Omental fat pad (tissue), 4 donors: ENCODE data around the gene SLC5A11. TPM values are rescaled to one million over a fixed set of nuclear protein-coding genes. Genes with fewer than 3 reads are reported as not detected.

Experiments used
- ATAC-seq: fragments of 150-250 bp; one replicate; pipeline ENCODE4 v1.9.1; 2016; ENCODE audit warnings: mild to moderate bottlenecking, moderate library complexity; ENCODE audit not compliant: low FRiP score
- DNase-seq: peaks from one replicate; pipeline ENCODE4 v3.0.0-alpha.2; 2019; ENCODE audit warnings: low spot score
- total RNA-seq, 4 donors: library from RNA; depleted of rRNA; stranded (reverse); fragments of >200 nt; gene quantifications; one replicate each; pipeline ENCODE4 v1.1.0, GENCODE V29; 2016
- TF ChIP-seq, protein P1 (sequence below), 3 donors: fragments of 450-650 bp; IDR thresholded peaks; one replicate each; pipeline ENCODE4 v1.5.1; 2016 to 2017; ENCODE audit warnings: antibody characterized with exemption in 3 of 3, mild to moderate bottlenecking in 3 of 3, moderate library complexity in 2 of 3

Gene SLC5A11
- total RNA-seq, 4 donors from 2014 or later: 0.12 to 0.32 (median 0.28) TPM; not detected in 1

DNA sequence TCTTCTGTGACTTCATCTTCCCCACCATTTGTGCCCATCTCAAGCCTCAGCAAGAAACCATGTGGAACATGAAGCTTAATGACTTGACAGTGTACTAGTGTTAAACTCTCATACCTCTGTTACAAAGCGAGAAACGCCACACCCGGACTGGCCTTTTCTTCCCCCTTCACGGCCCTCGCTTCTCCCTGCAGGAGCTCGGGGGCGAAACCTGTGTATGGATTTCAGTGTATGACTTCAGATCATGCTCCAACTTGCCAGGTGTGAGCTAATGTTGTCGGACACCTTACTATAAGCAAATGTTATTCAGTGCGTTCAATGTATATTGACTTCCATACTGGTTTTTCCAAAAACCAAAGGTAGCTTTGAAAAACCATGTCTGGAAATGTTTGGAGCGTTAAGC, 20.1 kb upstream of the SLC5A11 start:
- TF ChIP-seq, protein P1, sequence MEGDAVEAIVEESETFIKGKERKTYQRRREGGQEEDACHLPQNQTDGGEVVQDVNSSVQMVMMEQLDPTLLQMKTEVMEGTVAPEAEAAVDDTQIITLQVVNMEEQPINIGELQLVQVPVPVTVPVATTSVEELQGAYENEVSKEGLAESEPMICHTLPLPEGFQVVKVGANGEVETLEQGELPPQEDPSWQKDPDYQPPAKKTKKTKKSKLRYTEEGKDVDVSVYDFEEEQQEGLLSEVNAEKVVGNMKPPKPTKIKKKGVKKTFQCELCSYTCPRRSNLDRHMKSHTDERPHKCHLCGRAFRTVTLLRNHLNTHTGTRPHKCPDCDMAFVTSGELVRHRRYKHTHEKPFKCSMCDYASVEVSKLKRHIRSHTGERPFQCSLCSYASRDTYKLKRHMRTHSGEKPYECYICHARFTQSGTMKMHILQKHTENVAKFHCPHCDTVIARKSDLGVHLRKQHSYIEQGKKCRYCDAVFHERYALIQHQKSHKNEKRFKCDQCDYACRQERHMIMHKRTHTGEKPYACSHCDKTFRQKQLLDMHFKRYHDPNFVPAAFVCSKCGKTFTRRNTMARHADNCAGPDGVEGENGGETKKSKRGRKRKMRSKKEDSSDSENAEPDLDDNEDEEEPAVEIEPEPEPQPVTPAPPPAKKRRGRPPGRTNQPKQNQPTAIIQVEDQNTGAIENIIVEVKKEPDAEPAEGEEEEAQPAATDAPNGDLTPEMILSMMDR (IDR thresholded peaks at IDR 0.05): no peak
- no peak for ATAC-seq

DNA sequence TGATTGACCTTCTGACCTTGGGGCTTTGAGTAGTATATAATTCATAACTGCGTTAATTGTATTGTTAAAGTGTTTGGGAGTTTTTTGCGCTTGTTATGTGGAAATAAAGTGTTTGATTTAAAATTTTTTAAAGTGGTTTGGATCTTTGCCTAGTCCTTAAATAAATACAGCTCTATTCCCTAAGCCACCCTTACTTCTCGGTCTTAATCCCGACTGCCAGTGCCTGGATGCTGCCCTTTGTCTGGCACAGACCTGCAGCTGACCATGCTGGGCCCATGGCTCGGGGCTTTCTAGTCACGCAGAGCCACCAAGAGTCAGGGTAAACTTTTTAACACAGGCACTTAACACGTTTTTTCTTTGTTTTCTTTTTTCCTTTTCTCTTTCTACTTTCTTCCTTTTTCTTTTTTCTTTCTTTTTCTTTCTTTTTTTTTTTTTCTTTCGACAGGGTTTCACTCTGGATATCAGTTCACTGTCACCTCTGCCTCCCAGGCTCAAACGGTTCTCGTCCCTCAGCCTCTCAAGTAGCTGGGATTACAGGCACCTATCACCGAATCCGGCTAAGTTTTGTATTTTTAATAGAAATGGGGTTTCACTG, 19.6 kb upstream of the SLC5A11 start:
- no peak for ATAC-seq
- no peak for DNase-seq
- TF ChIP-seq, protein P1 (IDR thresholded peaks at IDR 0.05): no peak

More for the DNA sequence above, 20.1 kb upstream of the SLC5A11 start:
- DNase-seq: no peak

DNA sequence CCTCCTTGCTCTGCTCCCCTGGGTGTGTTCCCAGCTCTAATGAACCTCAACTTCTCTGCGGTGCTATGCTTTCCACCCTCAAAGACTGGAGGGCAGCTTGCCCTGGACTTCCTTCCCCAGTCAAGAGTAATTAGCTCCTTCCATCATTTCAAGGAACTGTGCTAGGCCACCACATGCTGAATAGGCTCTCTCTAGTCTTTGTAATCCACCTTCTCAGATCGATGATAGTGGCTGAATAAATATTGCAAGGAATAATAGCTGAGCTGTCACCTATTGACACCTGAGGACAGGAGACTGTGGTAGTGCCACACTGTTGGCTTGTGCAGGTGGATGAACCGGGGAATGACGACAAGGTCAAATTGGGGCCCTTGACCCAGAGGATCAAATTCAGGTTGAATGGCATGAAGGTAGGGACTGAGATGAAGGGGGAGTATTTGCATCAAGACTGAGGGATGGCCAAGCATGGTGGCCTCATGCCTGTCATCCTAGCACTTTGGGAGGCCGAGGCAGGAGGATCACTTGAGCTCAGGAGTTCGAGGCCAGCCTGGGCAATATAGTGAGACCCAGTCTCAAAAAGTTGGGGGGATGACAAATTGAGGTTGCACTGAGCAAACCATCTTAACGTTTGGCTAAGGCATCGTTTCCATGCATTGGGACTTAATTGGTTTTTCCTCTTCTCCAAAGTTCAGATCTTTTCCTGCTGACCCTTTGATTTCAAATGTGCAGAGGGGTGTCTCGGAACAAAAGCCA, 18.8 kb upstream of the SLC5A11 start:
- DNase-seq (no peak), ATAC-seq (no peak)

DNA sequence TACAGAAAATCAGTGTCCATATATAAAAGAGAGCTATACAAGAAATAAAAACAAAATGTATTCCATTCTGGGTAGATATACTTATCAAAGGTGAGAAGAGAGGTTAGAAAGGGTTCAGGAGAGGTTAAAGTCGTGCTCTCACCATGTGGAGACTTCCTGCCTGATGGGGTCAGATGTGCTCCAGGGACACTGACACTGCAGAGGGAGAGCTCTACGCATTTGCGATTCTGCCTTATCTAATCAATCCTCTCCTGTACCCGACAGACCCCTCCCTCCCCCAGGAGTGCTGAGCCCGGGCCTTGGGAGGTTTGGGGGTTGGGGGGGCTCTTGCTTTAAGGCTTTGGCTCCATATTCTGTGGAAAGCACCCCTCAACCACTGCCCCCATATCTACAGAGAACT, 16.6 kb upstream of the SLC5A11 start:
- DNase-seq (no peak), ATAC-seq (no peak)
- TF ChIP-seq, protein P1 (IDR thresholded peaks at IDR 0.05): no peak

More for the DNA sequence above, 18.8 kb upstream of the SLC5A11 start:
- TF ChIP-seq, protein P1 (IDR thresholded peaks at IDR 0.05): no peak

DNA sequence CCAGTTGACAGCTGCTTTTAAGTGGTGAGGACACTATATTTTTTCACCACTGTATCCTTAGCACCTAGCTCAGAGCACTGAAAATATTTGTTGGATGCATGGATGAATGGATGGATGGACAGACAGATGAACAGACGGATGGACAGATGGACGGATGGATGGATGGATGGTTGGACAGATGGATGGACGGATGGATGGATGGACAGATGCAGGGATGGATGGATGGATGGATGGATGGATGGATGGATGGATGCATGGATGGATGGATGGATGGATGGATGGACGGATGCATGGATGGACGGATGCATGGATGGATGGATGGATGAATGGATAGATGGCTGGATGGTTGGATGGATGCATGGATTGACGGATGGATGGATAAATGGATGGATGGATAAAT, 12.4 kb upstream of the SLC5A11 start:
- TF ChIP-seq, protein P1 (IDR thresholded peaks at IDR 0.05): no peak
- DNase-seq (no peak), ATAC-seq (no peak)

DNA sequence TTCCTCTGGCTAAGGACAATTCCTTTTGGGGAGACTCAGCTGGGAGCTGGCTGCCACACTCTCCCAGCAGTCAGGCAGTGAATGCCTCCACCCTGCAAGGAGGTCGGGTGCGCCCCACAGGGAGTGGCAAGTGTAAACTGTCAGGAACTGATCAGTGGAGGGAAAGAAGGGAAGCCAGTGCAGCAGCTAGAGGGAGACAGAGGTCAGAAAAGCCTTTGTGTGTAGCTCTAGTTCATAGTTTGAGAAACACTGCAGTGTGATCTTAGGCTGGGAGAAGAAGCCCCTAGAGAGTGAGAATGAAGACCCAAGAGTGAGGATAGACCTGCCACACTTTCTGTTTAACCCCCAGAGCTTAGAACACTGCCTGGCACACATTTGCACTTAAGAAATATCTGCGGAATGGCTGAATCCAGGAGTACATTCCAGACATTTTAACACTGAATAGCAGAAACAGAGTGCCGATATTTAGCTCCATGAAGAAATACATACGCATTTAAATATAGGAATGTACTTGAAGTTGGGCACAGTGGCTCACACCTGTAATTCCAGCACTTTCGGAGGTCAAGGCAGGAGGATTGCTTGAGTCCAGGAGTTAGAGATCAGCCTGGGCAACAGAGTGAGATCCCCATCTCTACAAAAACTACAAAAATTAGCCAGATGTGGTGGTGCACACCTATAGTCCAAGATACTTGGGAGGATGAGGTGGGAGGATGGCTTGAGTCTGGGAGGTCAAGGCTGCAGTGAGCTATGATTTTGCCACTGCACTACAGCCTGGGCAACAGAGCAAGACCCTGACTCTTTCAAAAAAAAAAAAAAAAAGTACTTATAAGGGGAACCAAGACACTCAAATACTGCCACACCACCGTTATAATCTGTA, 11.1 kb upstream of the SLC5A11 start:
- ATAC-seq: peak; percentile 54
- TF ChIP-seq, protein P1 (IDR thresholded peaks at IDR 0.05): no peak

More for the DNA sequence above, 11.1 kb upstream of the SLC5A11 start:
- DNase-seq: no peak
